GM21786 (cell line): Measurements from ENCODE around the gene LRRC8B.
"Not testable (repeated sequence)": the region's sequence is repeated elsewhere in the genome, so short reads cannot be mapped to it uniquely, and the experiment has no call there.

ENCODE experiments used
- ATAC-seq: cut with Tn5 transposase; IDR thresholded peaks from one replicate; pipeline ENCODE4 v1.9.1; 2021; ENCODE audit not compliant: unreplicated experiment

LRRC8B gene

DNA sequence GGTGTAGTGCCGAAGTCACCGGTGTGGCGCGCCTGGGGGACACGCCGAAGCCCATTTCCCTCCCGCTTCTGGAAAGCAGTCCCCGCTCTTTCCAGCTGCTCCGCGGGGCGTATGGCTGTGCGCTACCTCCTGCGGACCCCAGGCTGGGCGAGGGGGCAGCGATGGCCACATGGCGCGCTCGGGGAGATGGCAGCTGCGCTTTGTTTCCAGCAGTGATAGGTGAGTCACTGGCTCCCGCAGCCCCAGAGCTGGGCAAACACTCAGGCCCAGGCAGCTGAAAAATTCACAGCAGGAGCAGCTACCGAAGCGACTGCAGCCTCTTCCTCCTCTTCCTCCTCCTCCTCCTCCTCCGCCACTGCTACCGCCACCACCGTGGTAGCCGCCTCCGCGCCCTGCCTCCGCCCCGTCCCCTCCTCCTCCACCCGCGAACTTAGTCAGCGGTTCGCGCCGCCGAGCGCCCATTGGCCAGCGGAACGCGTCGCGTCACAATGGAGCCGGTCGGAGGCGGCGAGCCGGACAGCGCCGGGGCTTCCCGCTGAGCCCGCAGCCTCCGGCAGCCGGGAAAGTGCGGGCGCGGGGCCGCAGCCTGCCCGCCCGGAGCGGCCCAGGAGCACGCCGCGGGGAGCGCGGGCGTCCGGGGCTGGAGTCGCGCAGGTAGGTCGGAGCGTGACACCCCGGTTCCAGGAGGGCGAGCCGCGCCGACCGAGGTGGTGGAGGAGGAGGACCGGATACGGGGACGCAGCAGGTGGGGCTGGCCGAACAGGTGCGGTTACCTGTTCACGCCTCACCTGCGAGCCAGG, at the start of gene LRRC8B:
Gene LRRC8B (plus strand): TSS at position 461 of the 800 bp plus-strand sequence. CDS start 57,822 bp downstream, outside the sequence.
- ATAC-seq: peak; percentile 76

DNA sequence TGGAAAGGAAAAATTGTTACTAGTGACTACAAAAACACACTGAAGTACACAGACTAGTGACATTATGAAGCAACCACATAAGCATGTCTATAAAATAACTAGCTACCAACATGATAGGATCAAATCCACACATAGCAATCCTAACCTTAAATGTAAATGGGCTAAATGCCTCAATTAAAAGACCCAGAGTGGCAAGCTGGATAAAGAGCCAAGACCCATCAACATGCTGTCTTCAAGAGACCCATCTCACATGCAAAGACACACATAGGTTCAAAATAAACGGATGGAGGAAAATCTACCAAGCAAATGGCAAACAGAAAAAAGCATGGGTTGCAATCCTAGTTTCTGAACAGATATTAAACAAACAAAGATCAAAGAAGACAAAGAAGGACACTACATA, 49.4 kb upstream of the LRRC8B start:
- ATAC-seq: no peak

DNA sequence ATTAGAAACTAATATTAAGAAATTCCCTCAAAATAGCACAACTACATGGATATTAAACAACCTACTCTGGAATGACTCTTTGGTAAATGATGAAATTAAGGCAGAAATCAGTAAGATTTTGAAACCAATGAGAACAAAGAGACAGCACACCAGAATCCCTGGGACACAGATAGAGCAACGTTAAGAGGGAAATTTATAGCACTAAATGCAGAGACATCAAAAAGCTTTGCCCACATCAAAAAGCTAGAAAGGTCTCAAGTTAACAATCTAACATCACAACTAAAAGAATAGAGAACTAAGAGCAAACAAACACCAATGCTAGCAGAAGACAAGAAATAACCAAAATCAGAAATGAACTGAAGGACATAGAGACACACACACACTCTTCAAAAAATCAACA, 48.6 kb upstream of the LRRC8B start:
- no peak for ATAC-seq

DNA sequence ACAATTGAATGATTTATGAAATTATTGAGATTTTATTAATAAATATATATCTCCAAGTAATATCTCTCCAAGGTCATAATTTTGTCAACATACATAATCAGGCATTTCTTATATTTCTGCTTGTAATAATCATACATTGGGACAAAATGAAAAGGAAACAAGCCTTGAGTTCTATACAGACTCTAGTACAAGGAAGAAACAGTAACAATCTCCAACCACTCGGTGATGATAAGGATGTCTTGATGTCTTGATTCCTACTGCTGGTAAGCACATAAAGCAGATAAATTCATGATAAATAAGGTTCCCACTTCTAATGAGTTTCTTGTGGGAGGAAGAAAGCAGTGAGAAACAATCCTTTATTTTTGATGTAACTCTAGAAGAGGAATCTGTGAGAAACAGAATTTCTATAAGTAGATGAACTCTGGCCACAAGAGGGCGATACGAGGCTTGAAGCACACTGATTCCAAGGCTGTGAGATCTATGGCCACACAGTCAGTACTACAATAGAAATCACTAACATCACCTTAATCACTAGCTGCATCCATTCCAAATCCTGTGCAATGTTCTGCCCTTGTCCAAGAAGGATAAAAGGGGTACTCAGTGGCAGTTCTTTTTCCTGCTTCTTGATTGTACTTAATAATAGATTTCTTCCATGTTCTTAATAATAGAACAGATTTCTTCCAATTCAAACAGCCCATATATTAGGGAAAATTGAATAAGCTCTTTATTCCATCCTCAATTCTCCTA, 41.4 kb upstream of the LRRC8B start:
- peak; percentile 81 for ATAC-seq

DNA sequence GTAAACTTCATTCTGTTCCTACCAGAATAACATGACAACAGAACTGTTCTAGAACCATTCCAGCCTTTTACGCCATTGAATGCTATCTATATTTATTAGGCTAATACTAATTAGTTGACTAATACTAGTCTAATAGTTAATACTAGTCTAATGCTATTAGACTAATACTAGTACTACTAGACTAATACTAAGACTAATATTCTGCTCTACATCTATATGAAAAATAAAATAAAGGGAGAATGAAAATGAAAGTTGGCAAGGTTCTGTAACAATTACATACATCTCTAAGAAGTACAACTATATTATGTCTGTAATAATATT, 40.9 kb upstream of the LRRC8B start:
- ATAC-seq: no peak

DNA sequence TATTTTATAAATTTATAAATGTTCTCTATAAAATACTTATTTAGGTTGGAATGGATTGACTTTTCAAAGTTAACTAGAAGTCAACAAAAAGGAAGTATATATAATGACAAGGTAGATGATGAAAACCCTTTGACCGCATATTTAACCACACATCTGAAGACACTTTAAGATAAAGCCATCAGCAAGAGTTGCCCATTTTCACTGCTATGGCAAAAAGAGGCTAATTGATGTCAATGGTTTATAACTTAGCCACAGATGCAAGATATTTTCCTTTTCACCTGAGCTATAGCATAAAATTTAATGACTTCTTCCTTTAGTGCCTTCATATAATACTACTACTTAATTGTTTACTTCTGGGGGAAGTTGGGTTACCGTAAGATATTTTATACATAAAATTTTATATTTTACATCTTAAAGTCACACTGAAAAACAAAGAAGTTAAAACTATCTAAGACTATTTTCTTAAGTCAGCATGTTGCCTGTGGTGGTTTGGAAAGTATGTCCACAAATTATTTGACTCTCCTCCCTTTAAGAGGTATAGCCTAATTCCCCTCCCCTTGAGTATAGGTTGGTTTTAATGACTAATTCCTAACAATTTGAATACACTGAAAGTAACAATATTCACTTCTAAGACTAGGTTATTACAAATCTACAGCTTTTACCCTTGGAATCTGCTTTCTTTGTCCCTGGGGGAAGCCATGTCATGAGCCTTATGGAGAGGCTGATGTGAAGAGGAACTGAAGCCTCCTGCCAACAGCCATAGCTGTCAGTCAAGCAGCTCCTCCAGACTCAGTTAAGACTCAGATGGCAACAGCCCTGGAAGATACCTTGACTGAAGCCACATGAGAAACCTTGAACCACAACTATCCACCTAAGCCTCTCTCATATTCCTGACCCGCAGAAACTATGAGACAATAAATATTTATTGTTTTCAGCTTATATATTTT, 40.3 kb upstream of the LRRC8B start:
- no peak for ATAC-seq

DNA sequence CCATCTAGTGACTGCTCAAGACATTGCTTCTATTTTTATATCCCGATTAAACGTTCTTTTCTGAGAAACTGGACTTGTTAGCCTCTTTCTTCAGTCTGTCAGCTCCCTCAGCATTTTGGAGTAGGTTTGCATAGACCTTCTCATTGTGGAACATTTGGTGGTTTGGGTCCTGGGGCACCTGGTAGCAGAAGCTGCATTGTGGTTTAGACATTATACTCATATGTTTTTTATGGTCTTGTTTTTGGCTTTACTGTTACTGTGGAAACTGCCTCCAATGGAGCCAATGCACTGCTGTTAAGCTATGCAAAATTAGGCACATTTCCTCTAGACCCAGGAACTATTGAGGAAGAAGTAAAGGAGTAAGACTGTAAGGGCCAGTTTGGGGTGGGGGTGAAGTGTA, 36.7 kb upstream of the LRRC8B start:
- no peak for ATAC-seq

DNA sequence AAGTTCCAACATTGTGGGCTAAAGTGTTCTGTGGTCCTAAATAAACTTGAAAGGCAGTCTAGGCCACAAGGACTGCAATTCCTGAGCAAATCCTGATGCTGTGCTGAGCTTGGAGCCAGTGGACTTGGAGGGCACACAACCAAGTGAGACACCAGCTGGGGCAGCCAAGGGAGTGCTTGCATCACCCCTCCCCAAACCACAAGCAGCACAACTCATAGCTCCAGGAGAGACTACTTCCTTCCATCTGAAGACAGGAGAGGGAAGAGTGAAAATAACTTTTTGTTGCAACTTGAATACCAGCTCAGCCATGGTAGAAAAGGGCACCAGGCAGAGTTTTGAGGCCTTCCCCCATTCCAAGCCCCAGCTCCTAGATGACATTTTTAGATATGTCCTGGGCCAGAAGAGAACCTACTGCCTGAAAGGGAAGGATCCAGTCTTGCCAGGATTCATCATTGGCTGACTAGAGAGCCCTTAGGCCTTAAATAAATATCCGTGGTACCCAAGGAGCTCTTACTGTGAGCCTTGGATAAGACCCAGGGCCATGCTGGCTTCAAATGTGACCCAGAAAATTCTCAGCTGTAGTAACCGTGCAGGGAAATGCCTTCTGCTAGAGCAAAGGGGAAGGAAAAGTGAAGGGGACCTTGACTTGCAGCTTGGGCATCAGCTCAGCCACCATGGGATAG, 35.4 kb upstream of the LRRC8B start:
- ATAC-seq: no peak

DNA sequence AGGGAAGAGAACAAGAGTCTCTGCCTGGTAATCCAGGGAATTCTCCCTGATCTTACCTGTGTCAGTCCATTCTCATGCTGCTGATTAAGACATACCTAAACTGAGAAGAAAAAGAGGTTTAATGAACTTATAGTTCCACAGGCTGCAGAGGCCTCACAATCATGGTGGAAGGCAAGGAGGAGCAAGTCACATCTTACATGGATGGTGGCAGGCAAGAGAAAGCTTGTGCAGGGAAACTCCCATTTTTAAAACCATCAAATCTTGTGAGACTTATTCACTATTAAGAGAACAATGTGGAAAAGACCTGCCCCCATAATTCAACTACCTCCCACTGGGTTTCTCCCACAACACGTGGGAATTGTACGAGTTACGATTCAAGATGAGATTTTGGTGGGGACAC, 34.2 kb upstream of the LRRC8B start:
- no peak for ATAC-seq

DNA sequence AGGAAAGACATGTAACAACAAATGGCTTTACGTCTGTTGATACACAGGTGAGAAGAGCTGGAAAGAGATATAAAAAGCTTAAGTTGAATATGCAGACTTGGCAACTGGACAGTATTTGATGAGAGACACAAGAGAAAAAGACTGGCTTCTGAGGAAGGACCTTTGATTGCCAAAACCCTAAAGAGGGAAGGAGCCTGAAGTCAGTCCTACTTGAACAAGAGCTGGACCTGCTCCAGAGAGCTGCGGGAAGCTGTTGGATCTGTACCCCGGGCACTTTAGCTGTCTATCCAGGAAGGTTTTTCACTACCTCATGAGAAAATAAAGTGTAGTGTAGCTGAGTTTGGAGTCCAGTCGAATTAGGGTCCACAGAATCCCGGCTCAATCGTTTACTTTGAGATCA, 25.3 kb upstream of the LRRC8B start:
- no peak for ATAC-seq

DNA sequence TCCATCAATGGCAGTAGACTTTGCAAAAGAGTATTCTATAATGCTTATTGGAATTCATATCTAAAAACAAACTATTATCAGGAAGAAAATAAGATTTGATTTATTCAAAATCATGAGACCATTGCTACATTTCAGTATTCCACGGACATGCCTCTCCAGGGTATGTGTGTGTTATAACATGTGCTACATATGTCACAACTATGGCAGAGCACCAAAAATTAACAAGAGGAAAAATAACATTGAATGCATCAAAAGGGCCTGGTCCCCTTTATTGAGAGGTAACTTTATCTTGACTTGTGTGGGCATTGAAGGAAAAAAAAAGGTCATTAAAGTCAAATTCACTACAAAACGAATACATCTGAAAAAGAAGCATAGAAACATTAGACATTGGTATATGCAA, 22.6 kb upstream of the LRRC8B start:
- no peak for ATAC-seq

DNA sequence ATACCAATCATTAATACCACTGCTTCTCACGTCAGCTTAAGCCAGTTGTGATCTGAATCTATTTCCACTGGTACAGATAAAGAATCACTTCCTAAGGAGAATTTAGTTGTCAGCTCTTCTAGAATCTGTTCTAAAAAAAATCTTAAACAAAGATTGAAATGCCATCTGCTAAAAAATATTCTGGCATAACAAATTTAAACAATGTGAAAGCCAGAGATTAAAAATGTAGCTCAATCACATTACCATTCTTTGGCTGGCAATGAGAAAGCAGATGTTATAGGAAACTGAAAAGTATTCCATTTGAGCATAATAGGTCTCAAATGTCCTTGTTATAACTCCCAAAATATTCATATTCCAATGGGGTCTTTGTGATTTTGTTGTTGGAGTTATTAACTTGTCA, 21.7 kb upstream of the LRRC8B start:
- ATAC-seq: no peak

DNA sequence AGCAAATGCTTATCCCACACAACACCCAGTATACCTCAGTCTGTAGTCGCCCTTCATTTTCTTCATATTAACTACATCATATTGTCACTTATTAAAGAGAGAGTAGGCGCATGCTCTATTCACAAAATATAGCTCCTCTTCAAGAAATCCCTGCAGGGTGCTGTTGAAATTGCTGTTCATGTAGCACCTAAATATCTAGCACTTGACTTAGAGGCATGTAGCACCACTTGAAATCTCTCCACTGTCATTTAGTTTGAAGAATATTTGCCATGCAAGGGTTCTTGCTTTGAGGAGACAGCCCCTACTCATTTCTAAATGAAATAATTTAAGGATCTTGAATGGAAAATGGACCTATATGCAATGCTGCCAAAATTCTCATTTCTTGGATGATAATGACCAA, 20.9 kb upstream of the LRRC8B start:
- ATAC-seq: no peak

DNA sequence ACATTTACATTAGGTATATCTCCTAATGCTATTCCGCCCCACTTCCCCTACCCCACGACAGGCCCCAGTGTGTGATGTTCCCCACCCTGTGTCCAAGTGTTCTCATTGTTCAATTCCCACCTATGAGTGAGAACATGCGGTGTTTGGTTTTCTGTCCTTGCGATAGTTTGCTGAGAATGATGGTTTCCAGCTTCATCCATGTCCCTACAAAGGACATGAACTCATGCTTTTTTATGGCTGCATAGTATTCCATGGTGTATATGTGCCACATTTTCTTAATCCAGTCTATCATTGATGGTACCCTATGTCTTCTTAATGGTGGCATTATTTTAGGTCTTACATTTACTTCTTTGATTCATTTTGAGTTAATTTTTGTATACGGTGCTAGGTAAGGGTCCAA, 14.6 kb upstream of the LRRC8B start:
- ATAC-seq: not testable (repeated sequence)

DNA sequence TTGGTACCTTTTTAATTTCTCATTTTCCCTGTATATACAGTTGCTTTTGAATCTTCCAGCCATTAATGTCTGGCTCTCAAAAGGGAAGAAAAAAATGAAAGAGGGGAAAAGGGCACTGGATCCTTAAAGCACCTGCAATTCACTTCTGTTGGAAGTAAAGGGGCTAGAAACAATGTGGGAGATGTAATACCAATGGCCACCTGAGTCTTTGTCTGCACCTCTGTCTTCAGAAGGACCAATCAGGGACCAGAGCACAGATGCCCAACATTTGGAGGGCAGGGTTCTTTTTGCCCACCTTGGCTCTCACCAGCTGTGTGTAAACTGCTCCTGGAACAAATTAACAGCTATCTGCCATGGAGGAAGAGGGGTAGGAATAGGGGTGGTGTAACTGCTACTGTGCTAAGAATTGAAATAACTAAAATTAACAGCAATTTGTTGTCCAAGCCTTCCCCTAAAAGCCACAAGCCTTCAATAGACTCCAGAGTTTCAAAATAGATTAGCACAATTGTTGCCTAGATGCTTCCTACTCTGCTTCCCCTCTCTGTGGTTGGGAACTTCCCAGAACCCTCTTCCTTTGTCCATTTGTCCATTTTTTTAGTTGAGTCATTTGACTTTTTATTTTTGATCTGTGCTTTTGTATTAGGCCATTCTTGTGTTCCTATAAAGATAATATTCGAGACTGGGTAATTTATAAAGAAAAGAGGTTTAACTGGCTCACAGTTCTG, 11.5 kb upstream of the LRRC8B start:
- ATAC-seq: no peak

DNA sequence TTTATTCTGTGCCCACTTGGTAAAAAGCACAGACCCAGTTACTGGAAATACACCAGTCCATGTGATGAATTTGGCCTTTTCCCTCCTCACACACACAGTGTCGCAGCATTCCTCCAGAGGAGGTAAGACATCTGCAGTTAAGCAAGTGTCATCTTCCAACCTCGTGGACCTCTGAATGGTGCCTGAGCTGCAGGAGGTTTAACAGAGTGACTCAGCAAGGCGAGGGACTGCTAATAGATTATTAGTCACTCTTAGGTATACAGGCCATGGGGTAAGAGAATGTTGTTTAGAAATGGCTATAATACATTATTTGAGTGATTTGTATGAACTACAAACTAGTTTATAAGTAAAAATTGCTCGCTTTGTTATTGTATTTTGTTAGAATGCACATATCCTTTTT, 8.6 kb upstream of the LRRC8B start:
- ATAC-seq: no peak

DNA sequence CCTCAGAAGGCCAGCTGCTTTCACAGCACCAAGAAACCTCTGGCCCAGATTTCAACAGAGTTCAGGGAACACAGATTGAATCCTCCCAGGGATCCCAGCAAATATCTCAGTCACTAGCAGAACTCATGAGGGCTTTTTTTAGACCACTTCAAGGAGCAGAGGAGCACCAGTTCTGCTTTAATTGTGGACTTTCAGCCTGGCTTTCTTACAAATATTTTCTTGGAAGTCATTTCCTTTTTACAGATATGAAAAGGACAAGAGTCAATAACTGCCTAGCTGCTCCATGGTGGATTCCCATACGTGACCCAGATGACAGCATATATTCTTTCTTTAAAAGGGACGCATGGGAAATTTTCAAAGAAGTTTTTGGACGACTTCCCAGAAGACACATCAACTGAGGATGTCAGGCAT, 6.4 kb upstream of the LRRC8B start:
- no peak for ATAC-seq

DNA sequence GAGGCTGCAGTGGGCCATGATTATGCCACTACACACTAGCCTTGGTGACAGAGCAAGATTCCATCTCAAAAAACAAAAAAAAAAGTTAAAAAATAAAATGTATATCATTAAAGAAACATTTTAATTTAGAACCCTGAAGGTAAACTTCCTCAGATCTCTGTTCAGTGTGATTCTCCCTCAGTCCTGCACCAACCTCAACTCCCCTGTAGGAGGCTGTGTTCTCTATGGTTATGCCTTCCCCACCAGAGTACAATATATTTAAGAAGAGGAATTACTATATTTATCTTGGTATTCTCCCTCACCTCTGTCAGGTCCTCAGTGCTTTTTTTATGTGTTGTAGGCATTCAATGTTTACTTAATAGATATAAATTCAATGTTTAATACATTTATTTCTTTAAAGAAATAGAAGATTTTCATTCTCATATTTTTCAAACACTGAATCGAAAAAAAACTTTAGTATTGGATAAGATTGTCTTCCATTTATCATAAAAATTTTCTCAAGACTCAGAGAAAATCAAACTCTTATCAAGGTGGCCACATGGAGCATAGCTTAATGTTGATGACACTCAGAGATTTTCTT, 4.8 kb upstream of the LRRC8B start:
- ATAC-seq: peak; percentile 42

DNA sequence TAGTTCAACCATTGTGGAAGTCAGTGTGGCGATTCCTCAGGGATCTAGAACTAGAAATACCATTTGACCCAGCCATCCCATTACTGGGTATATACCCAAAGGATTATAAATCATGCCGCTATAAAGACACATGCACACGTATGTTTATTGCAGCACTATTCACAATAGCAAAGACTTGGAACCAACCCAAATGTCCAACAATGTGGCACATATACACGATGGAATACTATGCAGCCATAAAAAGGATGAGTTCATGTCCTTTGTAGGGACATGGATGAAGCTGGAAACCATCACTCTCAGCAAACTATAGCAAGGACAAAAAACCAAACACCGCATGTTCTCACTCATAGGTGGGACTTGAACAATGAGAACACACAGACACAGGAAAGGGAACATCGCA, 2.7 kb upstream of the LRRC8B start:
- not testable (repeated sequence) for ATAC-seq
